Panc1 (cell line): Measurements from ENCODE around the gene MOCS1. TPM values are rescaled to one million over a fixed set of nuclear protein-coding genes. Genes with fewer than 3 reads are reported as not detected.

ENCODE experiments used
- ATAC-seq: fragments of 200-7000 bp; cut with Tn5 transposase; 2 replicates; pipeline ENCODE4 v1.9.1; 2020; ENCODE audit warnings: mild to moderate bottlenecking, moderate library complexity
- BruUV-seq: library from RNA; stranded (reverse); fragments of 400-500 nt; replicated peaks from 2 replicates; lab custom pipeline; 2021; lab: Mats Ljungman, UMichigan
- CTCF ChIA-PET: fragments of 300-600 bp; sonication (Branson Sonifier 250); formaldehyde crosslinking; loops from one replicate; lab custom pipeline; 2022; ENCODE audit warnings: antibody characterized with exemption; lab: Charles Lee
- POLR2A ChIA-PET: fragments of 300-600 bp; sonication (Branson Sonifier 250); formaldehyde crosslinking; loops from one replicate; lab custom pipeline; 2022; ENCODE audit warnings: antibody characterized with exemption; lab: Charles Lee
- DNase-seq: peaks from one replicate; pipeline ENCODE4 v3.0.0-alpha.2; 2010; ENCODE audit warnings: low read depth, low spot score
- H3K27ac ChIP-seq: 2 replicates; pipeline ENCODE4 v1.5.1; 2011; ENCODE audit warnings: mild to moderate bottlenecking, low read length, inconsistent platforms
- H3K27me3 ChIP-seq: fragments of 200-500 bp; sonication (Bioruptor generic); 2 replicates; pipeline ENCODE4 v1.6.0; 2014; ENCODE audit warnings: low read length, inconsistent platforms; ENCODE audit not compliant: control insufficient read depth, insufficient read depth
- H3K36me3 ChIP-seq: fragments of 200-500 bp; sonication (Bioruptor generic); 2 replicates; pipeline ENCODE4 v1.5.1; 2014; ENCODE audit warnings: inconsistent platforms, mild to moderate bottlenecking, low read length, moderate library complexity; ENCODE audit not compliant: control insufficient read depth, insufficient read depth
- H3K4me1 ChIP-seq: 2 replicates; pipeline ENCODE4 v1.5.1; 2011; ENCODE audit warnings: inconsistent platforms, mild to moderate bottlenecking, low read length, moderate library complexity; ENCODE audit not compliant: control insufficient read depth, insufficient read depth
- H3K4me3 ChIP-seq, 2 experiments: 2 replicates each; pipeline ENCODE4 v1.5.1; 2011 to 2012; ENCODE audit warnings: low read depth in 2 of 2, low read length in 2 of 2, mild to moderate bottlenecking in 2 of 2, inconsistent platforms in 1 of 2, moderate library complexity in 1 of 2
- H3K9me3 ChIP-seq: fragments of 200-500 bp; sonication (Bioruptor generic); 2 replicates; pipeline ENCODE4 v1.5.1; 2014; ENCODE audit warnings: low read depth, mild to moderate bottlenecking, inconsistent platforms, low read length, moderate library complexity; ENCODE audit not compliant: control insufficient read depth, insufficient read depth
- POLR2AphosphoS5 ChIP-seq: IDR thresholded peaks from 2 replicates; pipeline ENCODE4 v1.6.1; 2012; ENCODE audit warnings: mild to moderate bottlenecking, low read depth, low read length, moderate library complexity
- SIN3A ChIP-seq: IDR thresholded peaks from 2 replicates; pipeline ENCODE4 v1.6.1; 2012; ENCODE audit warnings: low read depth, mild to moderate bottlenecking, low read length, moderate library complexity, borderline replicate concordance; ENCODE audit not compliant: insufficient read depth
- TCF7L2 ChIP-seq: IDR thresholded peaks from 2 replicates; pipeline ENCODE4 v1.6.1; 2011; ENCODE audit warnings: mild to moderate bottlenecking, low read depth, low read length, inconsistent platforms
- in situ Hi-C: cut with HindIII; loops from 2 replicates; pipeline ENCODE4 v1.10.0; 2016; ENCODE audit warnings: low sequenced_read_pairs, low pct_unique_long_range_greater_than_20kb
- intact Hi-C: fragments of 100-400 bp; cut with micrococcal nuclease; formaldehyde crosslinking; loops from one replicate; pipeline ENCODE4 v1.10.0; 2022; ENCODE audit not compliant: unreplicated experiment
- total RNA-seq: library from RNA; stranded (reverse); gene quantifications from one replicate; pipeline ENCODE4 v1.2.1, GENCODE V29; 2021; ENCODE audit not compliant: unreplicated experiment
- TF ChIP-seq, protein P1 (sequence below): fragments of 450-650 bp; IDR thresholded peaks from 2 replicates; pipeline ENCODE4 v1.5.1; 2017; ENCODE audit warnings: mild to moderate bottlenecking
- TF ChIP-seq, protein P2 (sequence below), 2 experiments: IDR thresholded peaks; 2 replicates each; pipeline ENCODE4 v1.6.1; 2011 to 2012; ENCODE audit warnings: low read depth in 2 of 2, control low read depth in 1 of 2, low read length in 1 of 2, mild to moderate bottlenecking in 1 of 2, moderate library complexity in 1 of 2; ENCODE audit not compliant: insufficient read depth in 1 of 2

MOCS1 gene
- total RNA-seq, 1 experiment from 2014 or later: 0.98 TPM

DNA sequence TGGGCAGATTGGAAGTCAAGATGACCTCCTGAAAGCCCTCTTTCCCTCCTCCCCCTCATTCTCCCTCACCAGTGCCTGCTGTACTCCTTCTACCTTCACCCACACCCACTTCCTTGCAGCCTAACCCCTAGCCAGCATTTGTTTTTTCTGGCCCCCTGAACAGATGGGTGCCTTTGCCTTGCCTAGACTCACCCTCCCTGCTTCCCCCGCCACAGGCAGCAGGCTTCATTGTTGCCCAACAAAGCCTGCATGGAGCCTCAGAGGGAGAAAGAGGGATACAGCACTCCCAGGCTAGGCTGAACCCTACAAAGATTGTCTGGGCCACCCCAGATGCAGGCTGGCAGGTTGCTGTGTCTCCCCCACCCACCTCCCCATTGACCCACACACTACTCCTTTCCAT lies 2.7 kb downstream of the MOCS1 start:
- no TSS peak for BruUV-seq
- ChIA-PET CTCF (no interaction called here), POLR2A (no interaction called here)
- TF ChIP-seq, protein P1, sequence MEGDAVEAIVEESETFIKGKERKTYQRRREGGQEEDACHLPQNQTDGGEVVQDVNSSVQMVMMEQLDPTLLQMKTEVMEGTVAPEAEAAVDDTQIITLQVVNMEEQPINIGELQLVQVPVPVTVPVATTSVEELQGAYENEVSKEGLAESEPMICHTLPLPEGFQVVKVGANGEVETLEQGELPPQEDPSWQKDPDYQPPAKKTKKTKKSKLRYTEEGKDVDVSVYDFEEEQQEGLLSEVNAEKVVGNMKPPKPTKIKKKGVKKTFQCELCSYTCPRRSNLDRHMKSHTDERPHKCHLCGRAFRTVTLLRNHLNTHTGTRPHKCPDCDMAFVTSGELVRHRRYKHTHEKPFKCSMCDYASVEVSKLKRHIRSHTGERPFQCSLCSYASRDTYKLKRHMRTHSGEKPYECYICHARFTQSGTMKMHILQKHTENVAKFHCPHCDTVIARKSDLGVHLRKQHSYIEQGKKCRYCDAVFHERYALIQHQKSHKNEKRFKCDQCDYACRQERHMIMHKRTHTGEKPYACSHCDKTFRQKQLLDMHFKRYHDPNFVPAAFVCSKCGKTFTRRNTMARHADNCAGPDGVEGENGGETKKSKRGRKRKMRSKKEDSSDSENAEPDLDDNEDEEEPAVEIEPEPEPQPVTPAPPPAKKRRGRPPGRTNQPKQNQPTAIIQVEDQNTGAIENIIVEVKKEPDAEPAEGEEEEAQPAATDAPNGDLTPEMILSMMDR: no peak
- no peak for TF ChIP-seq POLR2AphosphoS5
- ATAC-seq (no peak), DNase-seq (no peak)
- no peak overlapping the region for H3K27ac ChIP-seq
- H3K4me1 ChIP-seq: no peaks in the 10 kb centered on the region
- H3K4me3 ChIP-seq: no peak overlapping the region
- peaks cover 12% of the 10 kb centered on the region for H3K27me3 ChIP-seq
- H3K36me3 ChIP-seq: no peaks in the 10 kb centered on the region; the same call in 1 of the 2 replicates
- H3K9me3 ChIP-seq: no peaks in the 10 kb centered on the region
- in situ Hi-C loops: no loop called here
- intact Hi-C loops: no loop called here

DNA sequence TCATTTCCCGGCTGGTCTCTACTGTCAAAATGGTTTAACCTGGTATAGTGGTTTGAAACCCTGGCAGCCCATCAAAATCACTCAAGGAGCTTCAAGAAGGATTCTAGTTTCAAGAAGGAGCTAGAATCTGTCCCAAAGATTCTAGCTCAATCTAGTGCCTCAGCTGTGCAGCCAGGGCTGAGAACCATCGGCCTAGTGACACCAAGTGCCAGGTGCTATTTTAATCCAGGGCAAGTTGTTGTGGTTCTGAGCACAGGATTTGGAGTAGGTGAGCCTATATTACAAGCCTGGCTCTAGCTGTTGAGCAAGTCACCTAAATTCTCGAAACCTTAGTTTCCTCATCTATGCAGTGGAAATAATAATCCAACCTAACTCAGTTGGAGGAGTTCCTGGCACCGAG lies 3.7 kb downstream of the MOCS1 start:
- ATAC-seq (no peak), DNase-seq (no peak)
- H3K36me3 ChIP-seq: no peaks in the 10 kb centered on the region; the same call in 1 of the 2 replicates
- H3K4me3 ChIP-seq: no peak overlapping the region
- intact Hi-C loops (no loop called here), in situ Hi-C loops (no loop called here)
- ChIA-PET POLR2A (no interaction called here), CTCF (no interaction called here)
- no peaks in the 10 kb centered on the region for H3K9me3 ChIP-seq
- H3K27me3 ChIP-seq: peaks cover 9% of the 10 kb centered on the region
- no peak overlapping the region for H3K27ac ChIP-seq
- TF ChIP-seq TCF7L2: no peak
- TF ChIP-seq POLR2AphosphoS5: no peak
- TF ChIP-seq, protein P2, sequence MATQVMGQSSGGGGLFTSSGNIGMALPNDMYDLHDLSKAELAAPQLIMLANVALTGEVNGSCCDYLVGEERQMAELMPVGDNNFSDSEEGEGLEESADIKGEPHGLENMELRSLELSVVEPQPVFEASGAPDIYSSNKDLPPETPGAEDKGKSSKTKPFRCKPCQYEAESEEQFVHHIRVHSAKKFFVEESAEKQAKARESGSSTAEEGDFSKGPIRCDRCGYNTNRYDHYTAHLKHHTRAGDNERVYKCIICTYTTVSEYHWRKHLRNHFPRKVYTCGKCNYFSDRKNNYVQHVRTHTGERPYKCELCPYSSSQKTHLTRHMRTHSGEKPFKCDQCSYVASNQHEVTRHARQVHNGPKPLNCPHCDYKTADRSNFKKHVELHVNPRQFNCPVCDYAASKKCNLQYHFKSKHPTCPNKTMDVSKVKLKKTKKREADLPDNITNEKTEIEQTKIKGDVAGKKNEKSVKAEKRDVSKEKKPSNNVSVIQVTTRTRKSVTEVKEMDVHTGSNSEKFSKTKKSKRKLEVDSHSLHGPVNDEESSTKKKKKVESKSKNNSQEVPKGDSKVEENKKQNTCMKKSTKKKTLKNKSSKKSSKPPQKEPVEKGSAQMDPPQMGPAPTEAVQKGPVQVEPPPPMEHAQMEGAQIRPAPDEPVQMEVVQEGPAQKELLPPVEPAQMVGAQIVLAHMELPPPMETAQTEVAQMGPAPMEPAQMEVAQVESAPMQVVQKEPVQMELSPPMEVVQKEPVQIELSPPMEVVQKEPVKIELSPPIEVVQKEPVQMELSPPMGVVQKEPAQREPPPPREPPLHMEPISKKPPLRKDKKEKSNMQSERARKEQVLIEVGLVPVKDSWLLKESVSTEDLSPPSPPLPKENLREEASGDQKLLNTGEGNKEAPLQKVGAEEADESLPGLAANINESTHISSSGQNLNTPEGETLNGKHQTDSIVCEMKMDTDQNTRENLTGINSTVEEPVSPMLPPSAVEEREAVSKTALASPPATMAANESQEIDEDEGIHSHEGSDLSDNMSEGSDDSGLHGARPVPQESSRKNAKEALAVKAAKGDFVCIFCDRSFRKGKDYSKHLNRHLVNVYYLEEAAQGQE (IDR thresholded peaks at IDR 0.05; ENCODE audit: insufficient read depth in 1 of 2, low read depth in 2 of 2, low read length in 1 of 2): no peak
- TF ChIP-seq SIN3A: no peak
- TF ChIP-seq, protein P1: no peak
- BruUV-seq: no TSS peak
- H3K4me1 ChIP-seq: no peaks in the 10 kb centered on the region
